ENCODE results near the gene SLC39A11. TPM values are rescaled to one million over a fixed set of nuclear protein-coding genes. Genes with fewer than 3 reads are reported as not detected.

Gene SLC39A11
- total and polyA plus RNA-seq, 5 donors from 2014 or later: 9.3 to 32.2 (median 11.9) TPM

DNA sequence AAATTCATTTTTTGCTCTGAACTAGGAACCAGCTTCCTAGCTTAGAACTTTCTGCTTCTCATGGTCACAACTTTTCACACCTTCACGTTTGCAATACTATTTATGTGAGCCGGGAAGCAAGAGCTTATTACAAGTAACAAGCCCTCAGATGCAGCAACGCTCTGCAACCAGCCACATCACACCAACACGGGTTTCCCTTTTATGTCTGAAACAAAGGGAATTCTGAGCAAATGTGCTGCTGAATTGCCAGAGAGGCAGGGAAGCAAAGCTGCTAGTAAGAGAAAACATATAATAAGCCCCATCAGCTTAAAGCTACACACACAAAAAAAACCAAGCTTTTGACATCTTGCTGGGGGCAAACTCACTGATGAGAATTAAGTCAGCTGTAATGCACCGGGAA is 122.2 kb downstream of the SLC39A11 start:
- DNase-seq: no peak
- no peak overlapping the region for H3K4me3 ChIP-seq (ENCODE audit: low read depth, low read length)
- Mint-ChIP-seq H3K27me3 (no peaks in the 10 kb centered on the region), H3K4me3 (no peak overlapping the region), H3K4me1 (peaks cover 0 to 5% (median 3%) of the 10 kb centered on the region in 4 donors), H3K27ac (peak overlapping the region in 1 of 3 donors; percentile 35), H3K9me3 (no peaks in the 10 kb centered on the region), H3K36me3 (peaks cover 3% of the 10 kb centered on the region)
- no peaks in the 10 kb centered on the region for H3K36me3 ChIP-seq (ENCODE audit: control insufficient read depth, insufficient read depth, low read length)
- no peaks in the 10 kb centered on the region for H3K4me1 ChIP-seq (ENCODE audit: control insufficient read depth, insufficient read depth, low read length, poor library complexity, severe bottlenecking)
- H3K27me3 ChIP-seq (ENCODE audit: control insufficient read depth, insufficient read depth, low read length): no peaks in the 10 kb centered on the region
- no peaks in the 10 kb centered on the region for H3K9me3 ChIP-seq (ENCODE audit: control insufficient read depth in 2 of 2, low read length in 2 of 2)
- H3K27ac ChIP-seq (ENCODE audit: insufficient read depth, low read length, poor library complexity, severe bottlenecking): no peak overlapping the region
- no peak for ATAC-seq (ENCODE audit: low read depth in 2 of 2)

DNA sequence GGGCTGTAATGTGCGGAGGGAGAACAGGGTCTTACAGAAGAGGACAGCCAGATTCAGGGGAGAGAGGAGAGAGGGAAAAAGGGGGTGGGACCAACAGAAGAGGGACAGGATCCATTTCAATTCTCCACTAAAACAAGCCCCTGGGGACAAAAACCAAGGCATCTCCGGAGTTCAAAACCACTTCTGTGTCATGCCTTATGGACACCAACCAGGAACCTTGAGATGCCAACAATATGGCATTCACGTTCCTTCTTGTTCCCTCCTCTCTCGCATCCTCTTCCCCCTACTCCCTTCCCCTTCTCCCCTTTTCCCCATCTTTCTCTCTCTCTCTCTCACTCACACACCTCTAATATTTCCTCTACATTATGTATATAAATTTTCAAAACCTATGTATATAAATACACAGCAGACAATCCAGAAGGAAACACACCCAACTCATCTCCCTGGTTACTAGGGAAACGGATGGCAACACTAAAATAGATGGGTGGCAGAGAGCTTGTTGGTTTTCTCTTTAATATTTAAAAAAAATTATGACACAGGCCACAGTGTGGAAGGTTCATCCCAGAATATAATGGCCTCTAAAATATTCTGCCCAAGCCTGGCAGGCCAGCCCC is 123.1 kb downstream of the SLC39A11 start:
- ATAC-seq (ENCODE audit: low read depth in 2 of 2) (no peak), DNase-seq (no peak)
- H3K4me1 Mint-ChIP-seq: peaks cover 0 to 5% (median 3%) of the 10 kb centered on the region in 4 donors
- no peaks in the 10 kb centered on the region for H3K27me3 Mint-ChIP-seq
- no peak overlapping the region for H3K4me3 Mint-ChIP-seq
- H3K27ac Mint-ChIP-seq: peak overlapping the region in 1 of 3 donors; percentile 92
- Histone ChIP-seq H3K4me3 (ENCODE audit: low read depth, low read length) (no peak overlapping the region), H3K4me1 (ENCODE audit: control insufficient read depth, insufficient read depth, low read length, poor library complexity, severe bottlenecking) (no peaks in the 10 kb centered on the region), H3K27me3 (ENCODE audit: control insufficient read depth, insufficient read depth, low read length) (no peaks in the 10 kb centered on the region), H3K9me3 (ENCODE audit: control insufficient read depth in 2 of 2, low read length in 2 of 2) (no peaks in the 10 kb centered on the region), H3K36me3 (ENCODE audit: control insufficient read depth, insufficient read depth, low read length) (no peaks in the 10 kb centered on the region), H3K27ac (ENCODE audit: insufficient read depth, low read length, poor library complexity, severe bottlenecking) (no peak overlapping the region)
- no peaks in the 10 kb centered on the region for H3K9me3 Mint-ChIP-seq
- H3K36me3 Mint-ChIP-seq: peaks cover 3% of the 10 kb centered on the region

DNA sequence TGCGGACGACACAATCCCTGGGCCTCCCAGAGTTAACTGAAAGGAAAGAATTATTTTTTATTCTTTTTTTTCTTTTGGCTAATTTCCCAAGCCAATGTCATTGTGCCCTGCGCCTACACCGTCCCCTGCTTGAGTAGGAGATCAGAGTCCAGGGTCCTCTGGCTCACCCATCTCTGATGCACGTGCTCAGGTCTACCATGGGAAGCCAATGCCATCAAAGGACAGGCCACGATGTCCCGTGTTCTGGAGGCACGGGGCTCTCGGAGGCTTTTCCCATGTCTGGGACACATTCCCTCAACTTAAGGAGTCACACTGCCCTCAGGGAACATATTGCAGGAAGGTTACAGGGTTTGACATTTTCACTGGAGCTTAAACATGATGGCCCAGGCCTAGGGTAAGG is 123.7 kb downstream of the SLC39A11 start:
- DNase-seq (no peak), ATAC-seq (ENCODE audit: low read depth in 2 of 2) (no peak)
- no peaks in the 10 kb centered on the region for H3K36me3 ChIP-seq (ENCODE audit: control insufficient read depth, insufficient read depth, low read length)
- H3K4me3 Mint-ChIP-seq: no peak overlapping the region
- no peak overlapping the region for H3K27ac ChIP-seq (ENCODE audit: insufficient read depth, low read length, poor library complexity, severe bottlenecking)
- peaks cover 5% of the 10 kb centered on the region for H3K36me3 Mint-ChIP-seq
- peaks cover 0 to 5% (median 3%) of the 10 kb centered on the region in 4 donors for H3K4me1 Mint-ChIP-seq
- H3K27ac Mint-ChIP-seq: no peak overlapping the region
- H3K27me3 ChIP-seq (ENCODE audit: control insufficient read depth, insufficient read depth, low read length): no peaks in the 10 kb centered on the region
- H3K9me3 Mint-ChIP-seq: no peaks in the 10 kb centered on the region
- H3K27me3 Mint-ChIP-seq: no peaks in the 10 kb centered on the region
- no peak overlapping the region for H3K4me3 ChIP-seq (ENCODE audit: low read depth, low read length)
- no peaks in the 10 kb centered on the region for H3K9me3 ChIP-seq (ENCODE audit: control insufficient read depth in 2 of 2, low read length in 2 of 2)
- H3K4me1 ChIP-seq (ENCODE audit: control insufficient read depth, insufficient read depth, low read length, poor library complexity, severe bottlenecking): no peaks in the 10 kb centered on the region

DNA sequence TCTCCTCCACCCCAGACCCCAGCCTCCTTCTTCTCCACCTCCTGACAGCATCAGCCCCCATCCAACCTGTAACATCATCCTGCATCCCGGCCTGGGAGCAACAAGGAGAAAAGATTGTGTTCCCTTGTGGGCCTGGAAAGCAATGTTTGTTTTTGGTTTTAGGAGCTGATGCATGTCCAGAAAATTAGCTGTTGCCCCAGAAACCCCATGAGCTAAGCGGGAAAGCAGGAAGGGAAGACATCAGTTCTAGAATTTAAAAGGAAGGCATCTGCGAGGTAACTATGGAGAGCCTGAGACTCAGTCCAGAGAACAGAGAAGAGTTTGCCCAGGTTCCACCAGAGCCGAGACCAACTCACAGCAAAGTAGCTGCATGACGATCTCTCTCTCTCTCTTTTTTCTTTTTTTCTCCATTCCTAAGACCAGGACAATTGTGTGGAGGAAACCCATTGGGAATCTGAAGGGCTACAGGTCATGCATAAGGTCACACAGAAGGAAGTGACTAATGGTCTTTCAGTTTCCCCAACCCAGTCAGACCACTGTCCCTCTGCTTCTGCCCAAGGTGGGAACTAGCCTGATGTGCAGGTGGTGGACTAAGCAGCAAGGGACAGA is 124.4 kb downstream of the SLC39A11 start:
- no peak overlapping the region for H3K4me3 ChIP-seq (ENCODE audit: low read depth, low read length)
- ATAC-seq (ENCODE audit: low read depth in 2 of 2) (no peak), DNase-seq (no peak)
- H3K9me3 ChIP-seq (ENCODE audit: control insufficient read depth in 2 of 2, low read length in 2 of 2): no peaks in the 10 kb centered on the region
- no peaks in the 10 kb centered on the region for H3K27me3 ChIP-seq (ENCODE audit: control insufficient read depth, insufficient read depth, low read length)
- H3K36me3 ChIP-seq (ENCODE audit: control insufficient read depth, insufficient read depth, low read length): no peaks in the 10 kb centered on the region
- peaks cover 0 to 11% (median 5%) of the 10 kb centered on the region in 4 donors for H3K4me1 Mint-ChIP-seq
- peaks cover 4% of the 10 kb centered on the region for H3K36me3 Mint-ChIP-seq
- H3K4me3 Mint-ChIP-seq: no peak overlapping the region
- no peaks in the 10 kb centered on the region for H3K9me3 Mint-ChIP-seq
- H3K4me1 ChIP-seq (ENCODE audit: control insufficient read depth, insufficient read depth, low read length, poor library complexity, severe bottlenecking): no peaks in the 10 kb centered on the region
- no peak overlapping the region for H3K27ac ChIP-seq (ENCODE audit: insufficient read depth, low read length, poor library complexity, severe bottlenecking)
- H3K27ac Mint-ChIP-seq: no peak overlapping the region
- no peaks in the 10 kb centered on the region for H3K27me3 Mint-ChIP-seq

DNA sequence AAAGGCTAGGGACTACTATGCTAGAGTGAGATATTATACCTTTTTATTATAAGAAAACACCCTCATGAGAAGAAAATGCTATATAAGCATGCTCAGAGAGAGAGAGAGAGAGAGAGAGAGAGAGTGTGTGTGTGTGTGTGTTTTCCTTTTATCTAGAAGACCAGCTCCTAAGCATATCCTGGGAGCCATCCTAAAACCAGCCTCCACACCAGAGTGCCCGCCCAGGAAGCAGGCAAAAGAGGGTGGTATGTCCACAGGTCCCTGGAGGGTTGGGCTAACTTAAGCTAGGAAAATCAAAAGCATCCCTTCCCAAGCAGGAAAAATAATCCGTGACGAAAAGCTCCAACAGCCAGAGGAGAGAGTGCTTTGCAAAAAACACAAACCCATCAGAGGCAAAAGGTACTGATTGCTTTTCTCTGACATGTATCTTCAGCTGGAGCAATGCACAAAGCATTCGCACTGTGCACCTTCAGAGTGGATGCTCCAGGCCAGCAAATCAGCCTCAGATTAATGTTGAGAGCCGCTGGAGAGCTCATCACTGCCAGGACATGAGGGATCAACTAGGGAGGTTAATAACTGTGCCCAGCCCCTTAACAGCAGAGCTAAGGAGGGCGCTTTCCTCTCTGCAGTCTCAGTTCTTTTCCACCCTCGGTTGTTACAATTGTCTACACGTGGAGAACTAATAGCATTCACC is 125.1 kb downstream of the SLC39A11 start:
- H3K4me1 Mint-ChIP-seq: peaks cover 0 to 11% (median 5%) of the 10 kb centered on the region in 4 donors
- H3K36me3 Mint-ChIP-seq: peaks cover 3% of the 10 kb centered on the region
- H3K4me3 Mint-ChIP-seq: no peak overlapping the region

DNA sequence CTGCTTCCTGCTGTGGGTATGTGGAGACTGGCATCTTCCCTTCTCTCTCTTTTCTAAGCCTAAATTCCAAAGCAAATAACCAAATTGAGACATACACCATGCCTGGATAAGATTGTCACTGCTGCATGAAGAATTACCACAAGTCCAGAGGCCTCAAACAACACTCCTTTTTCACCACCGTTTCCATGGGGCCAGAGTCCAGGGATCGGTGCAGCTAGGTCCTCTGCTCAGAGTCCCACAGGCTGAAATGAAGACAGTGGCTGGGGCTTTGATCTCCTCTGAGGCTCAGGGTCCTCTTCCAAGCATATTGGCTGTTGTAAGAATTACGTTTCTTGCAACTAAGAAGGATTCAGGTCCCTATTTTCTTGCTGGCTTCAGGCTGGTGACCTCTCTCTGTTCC is 130.4 kb downstream of the SLC39A11 start:
- Histone ChIP-seq H3K4me3 (ENCODE audit: low read depth, low read length) (no peak overlapping the region), H3K27me3 (ENCODE audit: control insufficient read depth, insufficient read depth, low read length) (no peaks in the 10 kb centered on the region), H3K9me3 (ENCODE audit: control insufficient read depth in 2 of 2, low read length in 2 of 2) (no peaks in the 10 kb centered on the region), H3K27ac (ENCODE audit: insufficient read depth, low read length, poor library complexity, severe bottlenecking) (no peak overlapping the region), H3K4me1 (ENCODE audit: control insufficient read depth, insufficient read depth, low read length, poor library complexity, severe bottlenecking) (no peaks in the 10 kb centered on the region), H3K36me3 (ENCODE audit: control insufficient read depth, insufficient read depth, low read length) (no peaks in the 10 kb centered on the region)
- Mint-ChIP-seq H3K27ac (no peak overlapping the region), H3K4me1 (peaks cover 0 to 14% (median 7%) of the 10 kb centered on the region in 4 donors), H3K36me3 (peaks cover 3% of the 10 kb centered on the region), H3K9me3 (peaks cover 0 to 4% (median 0%) of the 10 kb centered on the region in 7 donors), H3K27me3 (peaks cover 4% of the 10 kb centered on the region), H3K4me3 (no peak overlapping the region)
- ATAC-seq (ENCODE audit: low read depth in 2 of 2): no peak
- DNase-seq: no peak

More for the DNA sequence above, 125.1 kb downstream of the SLC39A11 start:
- Histone ChIP-seq H3K27ac (ENCODE audit: insufficient read depth, low read length, poor library complexity, severe bottlenecking) (no peak overlapping the region), H3K4me3 (ENCODE audit: low read depth, low read length) (no peak overlapping the region), H3K27me3 (ENCODE audit: control insufficient read depth, insufficient read depth, low read length) (no peaks in the 10 kb centered on the region), H3K36me3 (ENCODE audit: control insufficient read depth, insufficient read depth, low read length) (no peaks in the 10 kb centered on the region), H3K9me3 (ENCODE audit: control insufficient read depth in 2 of 2, low read length in 2 of 2) (no peaks in the 10 kb centered on the region), H3K4me1 (ENCODE audit: control insufficient read depth, insufficient read depth, low read length, poor library complexity, severe bottlenecking) (no peaks in the 10 kb centered on the region)
- Mint-ChIP-seq H3K9me3 (no peaks in the 10 kb centered on the region), H3K27me3 (no peaks in the 10 kb centered on the region), H3K27ac (no peak overlapping the region)
- ATAC-seq (ENCODE audit: low read depth in 2 of 2) (no peak), DNase-seq (no peak)

DNA sequence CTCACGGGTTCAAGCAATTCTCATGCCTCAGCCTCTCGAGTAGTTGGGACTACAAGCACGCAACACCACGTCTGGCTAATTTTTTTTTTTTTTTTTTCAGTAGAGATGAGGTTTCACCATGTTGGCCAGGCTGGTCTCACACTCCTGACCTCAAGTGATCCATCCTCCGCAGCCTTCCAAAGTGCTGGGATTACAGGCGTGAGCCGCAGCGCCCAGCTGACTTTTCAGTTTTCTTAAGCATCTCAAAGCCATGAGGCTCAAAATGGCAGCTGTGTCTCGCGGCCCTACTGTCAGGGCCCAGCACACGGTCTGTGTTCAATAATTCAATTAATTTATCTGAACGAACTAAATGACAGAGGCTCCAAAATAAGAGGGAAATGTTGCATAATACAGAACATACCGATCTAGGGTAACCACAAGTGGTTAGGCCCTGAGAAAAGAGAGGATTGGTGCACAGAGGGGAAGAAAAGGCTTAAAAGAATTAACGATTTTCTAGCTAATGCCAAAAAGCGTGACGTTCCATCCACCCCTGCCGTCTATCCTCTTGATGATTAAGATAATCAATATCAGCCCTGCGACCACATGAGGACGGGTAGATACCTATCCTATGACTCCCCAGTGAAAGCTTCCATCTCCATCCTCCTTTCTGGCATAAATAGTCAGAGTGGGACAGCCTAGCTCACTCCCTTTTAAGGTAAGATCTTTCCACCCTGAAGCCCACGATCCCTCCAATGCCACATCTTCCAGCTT is 136.9 kb downstream of the SLC39A11 start:
- Histone ChIP-seq H3K9me3 (ENCODE audit: control insufficient read depth in 2 of 2, low read length in 2 of 2) (no peaks in the 10 kb centered on the region), H3K4me1 (ENCODE audit: control insufficient read depth, insufficient read depth, low read length, poor library complexity, severe bottlenecking) (no peaks in the 10 kb centered on the region), H3K27me3 (ENCODE audit: control insufficient read depth, insufficient read depth, low read length) (no peaks in the 10 kb centered on the region), H3K27ac (ENCODE audit: insufficient read depth, low read length, poor library complexity, severe bottlenecking) (no peak overlapping the region), H3K36me3 (ENCODE audit: control insufficient read depth, insufficient read depth, low read length) (no peaks in the 10 kb centered on the region), H3K4me3 (ENCODE audit: low read depth, low read length) (no peak overlapping the region)
- DNase-seq: no peak
- H3K9me3 Mint-ChIP-seq: no peaks in the 10 kb centered on the region
- peaks cover 0 to 9% (median 5%) of the 10 kb centered on the region in 4 donors for H3K4me1 Mint-ChIP-seq
- no peak overlapping the region for H3K27ac Mint-ChIP-seq
- H3K27me3 Mint-ChIP-seq: no peaks in the 10 kb centered on the region
- H3K4me3 Mint-ChIP-seq: no peak overlapping the region
- ATAC-seq (ENCODE audit: low read depth in 2 of 2): no peak
- no peaks in the 10 kb centered on the region for H3K36me3 Mint-ChIP-seq

Data from CD4-positive, CD25-positive, alpha-beta regulatory T cell (primary cell).